Stomach (tissue), 4 donors: ENCODE measurements around the gene SEMA4C.

Source experiments
- CTCF ChIP-seq, 7 experiments: fragments of 450-650 bp in 4 of 7; fragments of 200-600 bp in 3 of 7; sonication (generic) in 3 of 7; IDR thresholded peaks; one replicate each; pipeline ENCODE4 v1.5.1; 2016 to 2019; ENCODE audit warnings: antibody characterized with exemption in 7 of 7, control low read depth in 2 of 7, mild to moderate bottlenecking in 1 of 7
- EP300 ChIP-seq: sonication (generic); formaldehyde crosslinking; IDR thresholded peaks from one replicate; pipeline ENCODE4 v1.6.1; 2017; ENCODE audit warnings: antibody characterized with exemption
- POLR2A ChIP-seq, 4 donors: fragments of 450-650 bp; IDR thresholded peaks; one replicate each; pipeline ENCODE4 v1.6.1; 2016; ENCODE audit warnings: antibody characterized with exemption in 4 of 4, control low read depth in 2 of 4, mild to moderate bottlenecking in 1 of 4, moderate library complexity in 1 of 4
- POLR2AphosphoS5 ChIP-seq, 3 donors: sonication (generic); formaldehyde crosslinking; IDR thresholded peaks; one replicate each; pipeline ENCODE4 v1.6.1; 2016; ENCODE audit warnings: antibody characterized with exemption in 3 of 3

GRCh38 chr2:96903318-96903717 lies 33.4 kb upstream of the SEMA4C start:
- TF ChIP-seq CTCF (IDR thresholded peaks at IDR 0.05) (no peak), EP300 (no peak), POLR2AphosphoS5 (IDR thresholded peaks at IDR 0.05) (no peak), POLR2A (IDR thresholded peaks at IDR 0.05) (no peak)
